Caki2 (cell line): ENCODE results near the gene PLXNA2. TPM values are rescaled to one million over a fixed set of nuclear protein-coding genes. Genes with fewer than 3 reads are reported as not detected.

Source experiments
- DNase-seq: peaks from one replicate; pipeline ENCODE4 v3.0.0-alpha.2; 2015; ENCODE audit warnings: low read depth
- in situ Hi-C: cut with HindIII; loops from 2 replicates; pipeline ENCODE4 v1.10.0; 2016; ENCODE audit warnings: low sequenced_read_pairs, low pct_unique_long_range_greater_than_20kb, mixed read lengths
- total RNA-seq: library from RNA; depleted of rRNA; stranded (reverse); fragments of >200 nt; shearing (Covaris generic); gene quantifications from 2 replicates; pipeline ENCODE4 v1.2.3, GENCODE V29; 2014; ENCODE audit warnings: low replicate concordance

The PLXNA2 gene
- total RNA-seq, 1 experiment from 2014 or later = 1.6 TPM

DNA sequence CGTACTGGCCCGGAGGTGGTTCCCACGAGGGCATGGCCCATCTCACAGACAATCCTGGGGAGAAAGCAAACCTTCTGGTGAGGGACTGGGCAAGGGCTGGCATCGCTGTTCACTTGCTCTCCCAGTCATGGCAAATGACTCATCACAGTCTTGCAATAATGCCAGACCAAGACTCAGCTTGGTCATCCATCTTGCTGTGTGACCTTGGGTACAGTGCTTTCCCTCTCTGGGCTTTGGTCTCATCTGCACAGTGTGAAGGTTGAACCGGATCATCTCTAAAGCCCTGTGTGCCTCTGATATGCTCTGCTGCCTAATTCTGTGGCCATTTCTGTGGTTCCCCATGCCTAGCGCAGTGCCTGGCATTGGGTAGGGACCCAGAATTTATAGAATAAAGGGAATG lies 189.7 kb downstream of the PLXNA2 start:
- in situ Hi-C loops = no loop called here
- DNase-seq = no peak

DNA sequence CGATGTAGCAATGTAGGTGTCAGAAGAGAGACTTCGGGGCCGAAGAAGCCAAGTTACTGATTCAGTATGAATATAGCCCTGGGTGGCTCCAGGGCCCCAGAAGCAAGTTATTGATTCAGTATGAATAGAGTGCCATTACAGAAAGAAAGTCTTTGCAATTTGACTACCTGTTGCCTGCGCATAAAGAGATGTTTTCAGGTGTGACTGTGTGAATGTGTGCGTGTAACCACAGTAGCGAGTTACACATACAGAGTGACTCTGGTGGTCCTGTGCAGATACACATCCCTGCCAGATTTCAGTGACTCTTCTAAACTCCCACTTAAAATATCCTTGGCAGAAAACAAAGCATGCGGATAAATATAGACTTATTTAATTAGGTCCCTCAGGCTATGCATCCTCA lies 190.5 kb downstream of the PLXNA2 start:
- DNase-seq = no peak
- in situ Hi-C loops = no loop called here

DNA sequence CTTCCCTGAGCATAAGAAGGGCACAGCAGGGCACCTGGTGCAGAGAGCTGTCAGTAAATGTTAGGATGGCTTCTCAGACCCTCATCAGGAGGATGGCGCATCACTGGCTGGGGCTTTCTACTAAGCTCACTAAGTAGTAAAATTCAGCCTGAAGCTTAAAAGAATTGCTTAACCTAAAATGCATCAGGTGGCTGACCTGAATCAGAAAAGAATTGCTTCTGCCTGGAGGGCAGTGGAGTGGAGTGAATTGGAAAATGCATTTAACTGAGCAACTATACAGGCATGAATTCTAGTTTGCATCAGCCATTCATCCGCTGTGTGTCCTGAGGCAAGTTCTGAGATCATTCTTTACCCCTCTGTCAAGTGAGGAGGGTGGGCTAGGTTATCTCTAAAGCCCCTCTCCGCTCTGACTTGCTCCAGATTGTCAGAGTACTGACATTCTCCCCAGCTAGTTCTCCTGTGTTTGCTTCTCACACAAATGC lies 191.2 kb downstream of the PLXNA2 start:
- DNase-seq = no peak
- in situ Hi-C loops = no loop called here

DNA sequence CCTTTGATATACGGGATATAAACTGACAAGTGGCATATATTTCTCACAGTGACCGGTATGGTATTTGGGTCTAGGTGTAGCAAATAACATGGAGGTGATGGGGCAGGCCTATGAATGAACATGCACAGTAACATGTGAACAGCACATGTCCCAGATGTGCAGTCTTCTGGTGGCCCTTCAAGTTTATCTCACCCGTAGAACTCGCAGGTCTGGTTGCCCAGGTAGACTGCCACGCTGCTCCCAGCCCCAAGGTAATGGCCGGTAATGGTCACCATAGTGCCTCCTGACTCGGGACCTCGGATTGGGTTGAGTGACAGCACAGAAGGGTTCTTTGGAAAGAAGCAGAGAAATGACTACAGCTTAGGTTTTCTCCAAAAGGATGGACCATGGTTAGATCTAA lies 192.0 kb downstream of the PLXNA2 start:
- in situ Hi-C loops = no loop called here
- no peak for DNase-seq

DNA sequence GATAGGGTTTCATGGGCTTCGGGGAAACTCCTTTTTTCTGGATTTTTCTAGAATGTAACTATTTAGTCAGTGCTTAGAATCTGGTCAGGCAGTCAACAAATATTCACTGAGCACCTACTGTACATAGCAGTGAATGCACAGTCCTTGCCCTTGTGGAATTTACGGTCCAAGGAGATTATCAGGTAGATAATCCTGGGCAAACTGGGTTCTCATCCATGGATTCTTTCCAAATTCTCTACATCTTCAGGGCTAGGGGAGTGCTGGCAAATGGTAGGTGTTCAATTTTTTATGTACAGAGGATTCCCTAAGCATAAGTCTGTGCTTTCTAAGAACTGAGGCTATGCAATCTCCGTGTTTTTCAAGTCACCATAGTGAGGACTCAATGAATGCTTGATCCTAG lies 192.5 kb downstream of the PLXNA2 start:
- DNase-seq = no peak
- in situ Hi-C loops = no loop called here

DNA sequence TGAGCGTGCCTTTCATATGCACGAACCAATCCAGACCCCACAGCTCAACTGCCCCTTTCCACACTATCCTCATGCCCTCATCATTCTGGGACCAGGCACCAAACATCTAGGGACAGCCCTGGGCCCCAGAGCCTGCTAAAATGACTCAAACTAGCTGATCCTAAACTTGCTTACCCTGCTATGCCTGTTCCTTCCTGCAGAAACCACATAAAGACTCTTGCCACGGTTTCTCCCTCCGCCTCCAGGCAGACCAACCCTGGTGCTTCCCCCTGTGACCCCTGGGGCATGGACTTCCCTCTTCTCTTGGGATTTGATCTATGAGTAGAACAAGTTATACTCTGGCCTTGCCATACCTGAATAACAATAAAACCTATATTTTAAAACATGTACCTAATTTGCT lies 195.3 kb downstream of the PLXNA2 start:
- in situ Hi-C loops = no loop called here
- DNase-seq = no peak

DNA sequence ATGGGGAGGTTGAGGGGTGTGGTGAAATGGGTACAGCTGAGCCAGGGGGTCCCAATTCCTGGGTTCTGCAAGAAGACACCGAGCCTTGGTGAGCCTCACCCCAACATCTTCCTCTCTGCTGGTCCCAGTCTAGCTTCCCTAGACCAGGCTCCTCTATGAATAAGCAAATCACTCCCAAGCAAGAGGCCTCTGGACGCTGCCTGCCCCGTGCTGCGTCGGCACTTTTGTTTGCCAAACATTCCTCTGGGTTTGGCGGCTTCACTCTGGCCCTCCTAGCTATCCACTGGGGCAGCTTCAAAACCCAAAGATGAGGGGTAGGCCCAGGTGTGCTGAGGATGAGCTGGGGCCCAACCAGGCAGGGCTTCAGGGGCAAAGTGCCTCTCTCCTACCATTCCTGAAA lies 196.2 kb downstream of the PLXNA2 start:
- DNase-seq = no peak
- in situ Hi-C loops = no loop called here

DNA sequence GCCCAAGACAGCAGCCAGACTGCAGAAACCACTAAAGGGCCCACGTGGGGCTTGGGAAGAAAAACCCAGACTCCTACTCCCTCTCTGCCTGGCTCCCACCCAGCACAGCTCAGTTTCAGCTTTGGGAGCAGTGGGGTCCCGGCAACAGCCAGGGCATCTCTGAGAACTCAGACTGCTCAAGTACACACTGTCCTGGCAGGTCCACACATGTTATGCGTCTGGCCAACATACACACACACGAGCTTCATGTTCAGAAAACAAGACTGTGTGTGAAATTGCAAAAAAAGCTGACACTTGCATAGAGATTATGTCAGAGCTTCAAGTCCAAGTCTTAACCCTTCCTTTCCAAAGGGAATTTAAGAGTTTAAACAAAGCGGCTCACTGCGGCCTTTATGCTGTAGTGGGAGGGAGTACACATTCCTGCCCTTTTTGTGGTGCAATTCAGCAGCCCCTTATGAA lies 196.7 kb downstream of the PLXNA2 start:
- in situ Hi-C loops = no loop called here
- no peak for DNase-seq

DNA sequence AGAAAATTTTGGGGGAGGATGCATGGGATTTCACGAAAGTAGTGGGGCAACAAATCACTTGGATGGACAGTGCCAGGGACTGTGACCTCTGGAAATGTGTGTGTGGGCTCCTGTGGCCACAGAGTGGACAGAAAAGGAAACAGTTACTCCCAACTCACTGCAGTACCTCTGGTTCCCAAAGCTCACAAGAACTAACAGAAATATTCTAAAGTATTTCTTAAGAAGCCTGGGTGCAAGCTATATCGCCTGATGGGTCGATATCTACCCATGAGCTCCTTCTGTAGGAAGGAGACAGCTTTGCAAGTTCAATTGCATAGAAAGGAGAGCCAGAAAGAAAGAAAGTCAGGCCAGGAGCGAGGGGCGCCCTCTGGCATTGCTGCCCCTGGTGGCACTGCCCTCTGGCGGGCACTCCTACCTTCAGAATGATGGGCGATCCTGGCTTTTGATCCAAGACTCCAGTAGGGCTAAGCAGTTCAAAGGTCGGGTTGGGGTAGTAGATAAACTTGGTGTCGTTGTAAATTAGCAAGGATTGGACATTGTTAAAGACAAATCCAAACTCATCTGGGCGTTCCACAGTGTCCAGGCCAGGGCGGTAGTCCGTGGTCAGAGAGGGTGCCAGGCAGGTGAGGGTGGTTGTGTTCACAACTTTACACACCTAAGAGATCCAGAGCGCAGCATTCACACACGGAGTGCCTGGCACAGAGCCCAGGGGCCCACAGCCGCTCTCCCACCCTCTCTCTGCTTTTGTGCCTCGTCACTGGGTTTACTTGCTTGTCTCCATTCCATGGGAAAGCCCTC lies 198.5 kb downstream of the PLXNA2 start:
- in situ Hi-C loops = no loop called here
- no peak for DNase-seq

DNA sequence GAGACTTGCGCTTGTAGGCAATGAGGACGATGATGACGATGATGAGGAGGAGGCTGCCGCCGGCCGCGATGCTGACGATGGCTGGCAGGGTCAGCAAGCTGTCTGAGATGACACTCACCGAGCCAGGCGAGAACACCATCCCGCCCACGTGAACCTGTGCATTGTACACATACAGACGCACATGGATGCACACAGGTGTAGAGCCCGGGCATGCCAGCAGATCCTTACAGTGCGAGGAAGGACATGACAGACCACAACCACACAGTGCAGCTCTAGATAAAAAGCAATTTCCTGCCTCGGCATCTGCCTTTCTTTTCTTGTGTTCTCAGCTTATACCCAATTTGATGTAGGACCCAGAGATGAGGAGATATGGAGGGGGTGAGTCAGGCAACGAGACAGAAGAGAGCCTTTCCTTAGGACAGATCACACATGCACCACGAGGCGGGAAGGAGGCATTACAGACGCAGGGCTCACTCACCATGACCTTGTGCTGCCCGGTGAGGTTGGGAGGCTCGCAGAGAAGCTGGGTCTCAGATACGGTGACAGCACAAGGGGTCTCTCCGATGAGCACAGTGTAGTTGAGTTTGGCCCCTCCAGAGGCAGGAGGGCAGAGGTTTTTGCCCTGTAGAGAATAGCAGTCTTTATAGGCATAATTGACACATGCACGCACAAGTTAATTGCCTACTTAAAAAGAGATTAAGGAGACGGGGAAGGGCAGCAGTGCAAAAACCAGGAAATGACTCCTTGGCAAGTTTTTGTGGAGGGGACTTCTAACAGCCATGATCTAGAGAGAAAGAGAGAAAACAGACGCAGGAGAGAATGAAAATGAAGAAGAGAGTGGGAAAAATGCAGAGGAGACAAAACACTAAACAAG lies 199.4 kb downstream of the PLXNA2 start:
- in situ Hi-C loops = no loop called here
- DNase-seq = no peak

DNA sequence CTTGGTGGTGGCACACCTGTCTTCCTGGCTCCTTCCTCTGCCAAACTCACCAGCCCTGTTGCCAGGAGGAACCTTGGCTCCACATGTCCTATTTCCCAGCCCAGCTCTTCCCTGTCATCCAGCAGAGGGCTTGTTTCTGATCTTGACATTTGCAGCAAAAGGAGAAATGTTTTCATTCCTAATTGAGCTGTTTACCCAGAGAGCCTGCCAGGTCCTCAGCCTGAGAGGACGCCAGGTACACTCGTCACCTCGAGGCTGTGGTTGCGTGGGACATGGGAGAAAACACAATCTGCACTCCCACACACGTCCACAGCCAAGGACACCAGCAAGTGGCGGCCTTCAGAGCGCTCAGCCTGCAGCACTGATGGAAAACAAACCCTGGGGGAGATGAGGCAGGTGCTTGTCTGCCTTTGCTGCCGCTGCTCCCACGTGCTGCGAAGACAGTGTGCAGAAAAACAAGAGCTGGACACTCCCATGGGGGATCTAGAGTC lies 200.4 kb downstream of the PLXNA2 start:
- in situ Hi-C loops = no loop called here

DNA sequence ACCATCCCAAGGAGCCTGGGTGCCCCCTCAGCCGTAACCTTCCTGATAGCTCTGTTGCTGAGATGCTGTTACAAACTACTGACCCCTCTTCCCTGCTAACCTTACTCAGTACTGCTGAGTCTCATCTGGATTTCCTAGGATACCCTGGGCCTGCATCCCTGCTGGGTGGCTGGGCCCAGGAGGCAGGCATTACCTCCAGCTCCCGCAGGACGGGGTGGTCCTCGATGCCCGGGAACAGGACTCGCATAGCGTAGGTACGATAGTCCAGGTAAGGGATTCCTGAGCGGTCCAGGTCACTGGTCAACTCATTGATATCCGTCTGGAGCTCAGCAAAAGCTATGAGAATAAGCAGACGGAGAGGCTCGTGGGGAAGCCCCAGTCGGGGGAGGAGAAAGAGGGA lies 201.3 kb downstream of the PLXNA2 start:
- no peak for DNase-seq
- in situ Hi-C loops = no loop called here

More for the DNA sequence above, 200.4 kb downstream of the PLXNA2 start:
- DNase-seq = no peak

DNA sequence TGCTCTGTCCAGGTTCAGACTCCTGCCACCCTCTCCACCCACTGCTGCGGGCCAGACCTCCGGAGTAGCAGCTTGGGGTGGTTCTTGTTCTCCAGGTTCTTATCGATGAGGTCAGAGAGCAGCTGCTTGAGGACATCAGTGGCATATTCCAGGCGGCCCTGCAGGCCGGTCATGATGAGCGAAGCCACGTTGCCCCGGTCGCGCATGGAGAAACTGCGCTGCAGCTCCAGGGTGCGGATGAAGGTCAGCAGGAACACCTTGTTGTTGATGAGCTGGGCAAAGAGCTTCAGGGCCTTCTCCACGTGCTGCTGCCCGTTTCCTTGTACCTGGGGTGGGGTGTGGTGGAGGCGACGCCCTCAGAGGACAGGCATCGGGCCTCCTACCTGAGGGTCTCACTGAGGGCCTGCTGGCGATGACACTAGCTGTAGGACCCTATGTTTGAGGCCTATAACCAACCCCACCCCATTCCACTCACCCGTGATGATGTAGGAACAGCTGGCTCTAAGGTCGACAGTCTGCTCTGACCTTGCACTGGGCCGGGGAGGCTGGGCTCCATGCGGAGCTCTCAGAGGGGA lies 202.1 kb downstream of the PLXNA2 start:
- in situ Hi-C loops = no loop called here
- DNase-seq = no peak

DNA sequence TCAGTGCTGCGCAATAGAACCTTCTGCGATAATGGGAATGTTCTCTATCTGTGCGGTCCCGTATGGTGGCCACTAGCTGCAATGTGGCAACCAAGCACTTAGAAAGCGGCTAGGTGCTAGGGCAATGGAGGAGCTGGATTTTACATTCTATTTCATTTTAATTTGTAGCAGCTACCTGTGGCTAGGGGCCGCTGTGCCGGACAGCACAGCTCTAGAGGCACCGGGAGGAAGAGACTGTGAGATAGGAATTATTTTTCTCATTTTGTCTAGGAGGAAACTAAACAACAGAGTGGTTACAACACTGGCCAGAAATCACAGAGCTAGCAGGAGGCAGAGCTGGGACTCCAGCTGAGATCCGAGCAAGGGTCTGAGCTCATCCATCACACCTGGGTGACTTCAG lies 202.7 kb downstream of the PLXNA2 start:
- in situ Hi-C loops = no loop called here
- no peak for DNase-seq

DNA sequence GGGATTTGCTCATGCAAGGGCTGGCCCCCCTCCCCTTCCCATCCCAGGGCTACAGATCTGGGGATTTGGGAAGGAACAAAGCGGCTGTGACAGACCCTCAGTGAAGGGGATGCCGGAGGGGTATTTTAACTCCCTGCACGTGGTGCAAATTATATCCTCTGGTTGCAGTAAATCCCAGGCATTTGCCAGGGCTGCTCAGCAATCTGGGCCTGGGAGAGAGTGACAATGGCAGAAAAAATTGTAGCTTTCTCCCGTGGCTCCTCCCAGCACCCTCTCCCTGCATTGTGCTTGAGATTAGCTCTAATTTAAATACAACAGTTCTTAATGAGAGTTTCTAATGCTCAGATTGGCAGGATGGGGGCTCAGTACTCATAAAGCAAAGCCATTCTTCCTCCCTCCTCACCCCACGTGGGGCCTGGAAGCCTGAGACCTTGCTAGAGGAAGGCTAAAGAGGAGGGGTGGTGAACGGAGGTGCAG lies 203.3 kb downstream of the PLXNA2 start:
- in situ Hi-C loops = no loop called here

DNA sequence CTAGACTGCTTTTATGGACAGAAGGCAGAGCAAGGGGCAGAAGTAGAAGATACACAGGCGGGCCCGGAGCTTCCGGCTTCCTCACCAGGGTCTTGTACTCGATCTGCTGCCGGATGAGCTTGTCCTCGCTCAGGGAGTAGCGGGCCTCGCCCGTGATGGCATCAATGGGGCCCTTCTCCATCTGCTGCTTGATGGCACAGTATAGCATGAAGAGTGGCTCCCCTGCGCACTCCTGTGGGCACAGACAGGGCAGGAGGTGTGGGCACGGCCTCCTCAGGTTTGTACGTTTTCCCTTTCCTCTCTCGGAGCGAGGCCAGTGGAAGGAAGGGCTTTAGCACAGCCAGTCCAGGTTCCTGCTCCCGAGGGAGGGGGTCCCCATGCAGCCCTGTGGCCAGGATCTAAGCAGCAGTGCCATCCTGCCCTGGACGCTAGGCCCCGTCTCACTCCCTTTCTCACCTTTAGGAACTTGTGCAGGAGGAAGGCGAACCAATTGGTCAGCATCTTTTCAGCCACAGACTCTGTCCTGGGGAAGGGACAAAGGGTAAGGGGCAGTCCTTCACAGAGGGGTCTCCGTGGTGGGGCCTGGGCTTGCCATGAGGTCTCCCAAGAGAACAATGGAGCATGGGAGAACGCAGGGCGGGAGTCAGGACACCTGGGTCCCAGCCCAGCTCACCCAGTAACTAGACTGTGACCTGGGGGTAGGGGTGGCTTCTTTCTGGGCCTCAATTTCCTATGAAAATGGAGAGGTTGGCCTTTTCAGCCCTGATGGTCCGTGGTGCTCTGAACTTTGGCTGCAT lies 204.4 kb downstream of the PLXNA2 start:
- in situ Hi-C loops = no loop called here
- no peak for DNase-seq

More for the DNA sequence above, 203.3 kb downstream of the PLXNA2 start:
- DNase-seq = no peak

DNA sequence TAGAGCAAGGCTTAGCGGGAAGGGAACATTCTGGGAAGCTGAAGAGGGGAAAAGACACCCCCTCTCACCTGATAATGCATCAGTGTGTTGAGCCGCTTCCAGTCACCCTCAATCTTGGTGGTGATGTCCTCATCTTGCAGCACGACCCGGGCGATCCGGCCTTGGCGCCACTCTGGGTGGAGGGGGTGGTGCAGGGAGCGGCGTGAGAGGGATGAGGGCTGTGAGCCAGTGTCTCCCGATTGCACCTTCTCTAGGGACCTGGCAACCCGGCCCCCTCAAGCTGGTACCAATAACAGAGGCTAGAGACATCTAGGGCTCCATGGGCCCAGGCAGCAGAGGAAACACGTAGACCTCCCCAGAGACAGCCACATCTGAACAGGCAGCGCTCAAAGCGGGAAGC lies 205.9 kb downstream of the PLXNA2 start:
- in situ Hi-C loops = no loop called here
- no peak for DNase-seq
